HFF-Myc (cell line): Measurements from ENCODE around the gene ANKRD60.

Experiments
- DNase-seq: peaks from one replicate; pipeline ENCODE4 v3.0.0-alpha.2; 2011; ENCODE audit warnings: low read depth; ENCODE audit errors: extremely low read depth
- H3K4me3 ChIP-seq: replicated peaks from 2 replicates; pipeline ENCODE4 v1.5.1; 2011; ENCODE audit warnings: low read depth, mild to moderate bottlenecking, control low read depth, low read length
- TF ChIP-seq, protein P1 (sequence below): IDR thresholded peaks from 2 replicates; pipeline ENCODE4 v1.5.1; 2012; ENCODE audit warnings: mild to moderate bottlenecking, low read depth, low read length, control low read depth; ENCODE audit errors: missing control alignments

ANKRD60 gene

DNA sequence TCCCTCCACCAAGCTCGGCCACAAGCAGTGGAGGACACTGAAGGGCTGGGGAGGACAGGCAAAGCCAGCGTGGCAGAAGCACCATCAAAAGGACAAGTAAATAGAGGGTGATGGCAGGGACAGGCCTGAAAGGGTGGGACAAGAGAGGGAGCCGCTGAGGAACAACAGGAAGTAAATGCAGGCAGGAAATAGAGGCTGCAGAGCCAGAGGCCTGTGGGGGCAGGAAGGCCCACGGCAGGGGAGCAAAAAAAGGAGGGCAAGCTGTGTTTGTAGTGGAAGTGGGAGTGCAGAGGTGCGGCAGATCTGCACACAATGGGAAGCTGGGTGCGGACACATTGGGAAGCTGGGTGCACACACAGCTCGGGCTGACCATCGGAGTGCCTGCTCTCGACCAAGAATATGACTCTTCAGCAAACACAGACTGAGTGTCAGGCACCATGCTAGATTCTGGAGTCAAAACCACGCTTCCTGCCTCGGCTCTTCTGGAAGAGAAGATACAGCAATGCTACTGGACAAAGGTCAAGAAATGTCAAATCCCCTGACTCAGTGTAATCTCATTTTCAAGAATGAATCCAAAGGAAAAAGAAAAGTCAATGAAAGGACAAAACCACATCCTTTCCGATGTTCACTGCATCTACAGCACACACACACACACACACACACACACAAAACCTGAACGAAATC is 40.6 kb upstream of the ANKRD60 start:
- TF ChIP-seq, protein P1, sequence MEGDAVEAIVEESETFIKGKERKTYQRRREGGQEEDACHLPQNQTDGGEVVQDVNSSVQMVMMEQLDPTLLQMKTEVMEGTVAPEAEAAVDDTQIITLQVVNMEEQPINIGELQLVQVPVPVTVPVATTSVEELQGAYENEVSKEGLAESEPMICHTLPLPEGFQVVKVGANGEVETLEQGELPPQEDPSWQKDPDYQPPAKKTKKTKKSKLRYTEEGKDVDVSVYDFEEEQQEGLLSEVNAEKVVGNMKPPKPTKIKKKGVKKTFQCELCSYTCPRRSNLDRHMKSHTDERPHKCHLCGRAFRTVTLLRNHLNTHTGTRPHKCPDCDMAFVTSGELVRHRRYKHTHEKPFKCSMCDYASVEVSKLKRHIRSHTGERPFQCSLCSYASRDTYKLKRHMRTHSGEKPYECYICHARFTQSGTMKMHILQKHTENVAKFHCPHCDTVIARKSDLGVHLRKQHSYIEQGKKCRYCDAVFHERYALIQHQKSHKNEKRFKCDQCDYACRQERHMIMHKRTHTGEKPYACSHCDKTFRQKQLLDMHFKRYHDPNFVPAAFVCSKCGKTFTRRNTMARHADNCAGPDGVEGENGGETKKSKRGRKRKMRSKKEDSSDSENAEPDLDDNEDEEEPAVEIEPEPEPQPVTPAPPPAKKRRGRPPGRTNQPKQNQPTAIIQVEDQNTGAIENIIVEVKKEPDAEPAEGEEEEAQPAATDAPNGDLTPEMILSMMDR, result no peak
- H3K4me3 ChIP-seq, result no peak overlapping the region
- DNase-seq, result no peak

DNA sequence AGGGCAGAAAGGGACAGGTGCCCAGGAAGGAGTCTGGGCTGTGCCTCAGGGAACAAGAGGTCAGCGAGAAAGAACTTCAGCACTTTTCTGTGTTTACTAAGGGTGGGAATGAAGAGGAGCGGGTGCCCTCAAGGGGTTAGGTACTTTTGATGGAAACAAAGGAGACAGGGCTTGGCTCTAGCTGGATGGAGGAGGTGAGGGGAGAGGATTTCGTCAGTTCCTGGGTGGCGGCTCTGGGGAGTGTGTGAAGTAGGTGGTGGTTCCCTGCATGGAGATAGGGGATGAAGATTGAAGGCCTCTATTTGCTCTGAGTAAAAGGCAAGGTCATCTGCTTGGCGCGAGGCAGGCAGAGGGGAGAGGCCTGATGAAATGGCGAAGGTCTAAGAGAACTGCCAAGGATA is 40.0 kb upstream of the ANKRD60 start:
- H3K4me3 ChIP-seq, result no peak overlapping the region
- no peak for DNase-seq
- TF ChIP-seq, protein P1, result no peak

DNA sequence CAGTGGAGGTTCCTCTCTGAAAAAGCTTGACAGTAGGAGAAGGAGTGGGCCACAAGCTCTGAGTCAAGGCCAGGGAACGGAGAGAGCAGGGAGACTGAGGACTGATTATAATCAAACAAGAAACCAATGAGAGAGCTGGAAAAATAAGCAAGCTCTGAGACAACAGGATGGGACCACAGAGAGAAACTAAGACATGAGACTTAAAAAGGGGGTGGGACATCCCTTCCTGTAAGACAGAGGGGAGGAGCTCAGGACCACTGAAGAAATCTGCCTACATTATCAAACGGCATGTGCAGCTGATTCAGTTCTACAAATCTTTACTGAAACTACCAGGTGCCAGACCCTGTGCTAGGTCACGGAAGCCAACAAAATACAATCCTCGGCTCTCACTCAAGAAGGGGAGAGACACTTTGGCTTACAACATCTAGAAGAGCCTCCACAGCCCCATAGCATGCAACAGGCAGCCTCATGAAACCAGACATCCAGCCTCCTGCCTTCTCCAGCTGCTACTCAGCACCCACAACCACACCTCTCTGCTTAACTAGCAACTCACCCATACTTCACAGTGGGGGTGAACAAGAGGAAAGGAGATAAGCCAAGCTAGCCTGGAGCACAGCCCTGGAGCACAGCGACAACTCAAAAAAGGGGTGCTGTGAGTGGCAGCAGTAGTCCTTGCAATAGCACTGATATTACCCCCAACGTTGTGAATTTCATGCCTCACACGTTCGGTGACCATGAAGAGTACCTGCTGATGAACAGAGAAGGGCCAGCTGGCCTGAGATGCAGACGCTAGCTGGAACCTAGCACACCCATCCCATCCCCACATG is 39.1 kb upstream of the ANKRD60 start:
- H3K4me3 ChIP-seq, result no peak overlapping the region
- TF ChIP-seq, protein P1, result no peak
- DNase-seq, result no peak

DNA sequence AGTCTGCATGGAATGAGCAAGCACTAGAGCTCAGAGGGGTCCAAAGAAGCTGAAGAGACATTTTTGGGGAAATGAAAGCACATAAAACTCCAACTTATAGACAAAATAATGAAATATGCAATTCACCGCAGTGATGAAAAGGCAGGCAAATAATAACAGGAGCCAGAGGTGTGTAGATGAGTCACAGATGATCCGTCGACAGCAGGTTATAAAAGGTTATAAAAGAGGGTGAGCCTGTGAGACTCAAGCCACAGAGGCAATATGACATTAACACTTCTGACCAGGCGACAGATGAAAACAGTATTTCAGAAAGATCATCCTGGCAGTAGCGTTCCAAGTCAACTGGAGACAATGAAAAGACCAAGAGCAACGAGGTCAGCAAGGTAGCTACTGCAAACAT is 35.8 kb upstream of the ANKRD60 start:
- TF ChIP-seq, protein P1, result no peak
- no peak for DNase-seq
- H3K4me3 ChIP-seq, result no peak overlapping the region

DNA sequence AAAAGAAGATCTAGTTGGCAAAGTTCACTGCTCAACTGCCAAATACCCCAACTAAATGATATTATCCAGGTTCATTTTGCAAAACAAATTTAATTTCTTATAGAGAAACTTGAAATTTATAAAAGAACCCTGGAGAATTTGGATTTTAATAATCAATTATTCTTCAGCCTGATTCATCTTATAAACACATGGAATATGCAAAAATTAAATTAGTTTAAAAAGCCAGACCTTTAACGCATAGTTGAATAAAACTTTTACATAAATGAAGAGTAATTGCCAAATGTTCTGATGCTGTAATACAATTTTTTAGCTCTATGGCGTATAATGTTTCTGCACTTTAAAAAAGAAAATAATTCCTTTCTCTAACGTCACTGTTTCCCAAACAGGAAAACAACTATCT is 33.2 kb upstream of the ANKRD60 start:
- DNase-seq, result no peak
- no peak overlapping the region for H3K4me3 ChIP-seq
- TF ChIP-seq, protein P1, result no peak

DNA sequence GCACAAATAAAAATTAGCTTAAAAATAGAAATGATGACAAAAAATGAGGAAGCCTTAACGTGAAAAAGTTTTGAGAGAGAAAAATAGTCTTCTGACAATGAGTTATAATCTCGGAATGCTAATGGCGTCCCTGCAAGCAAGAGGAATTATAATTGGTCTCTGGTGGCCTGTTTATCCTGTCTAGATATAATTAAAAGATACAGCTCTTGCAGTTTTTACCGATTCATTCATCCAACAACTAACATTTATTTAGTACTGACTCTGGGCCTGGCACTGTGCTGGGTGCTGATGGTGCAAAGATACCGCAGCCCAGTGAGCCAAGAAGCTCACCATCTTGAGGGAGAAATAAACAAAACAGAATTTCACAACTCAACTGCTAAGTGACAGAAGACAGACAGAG is 31.6 kb upstream of the ANKRD60 start:
- DNase-seq, result no peak
- TF ChIP-seq, protein P1, result no peak
- no peak overlapping the region for H3K4me3 ChIP-seq

DNA sequence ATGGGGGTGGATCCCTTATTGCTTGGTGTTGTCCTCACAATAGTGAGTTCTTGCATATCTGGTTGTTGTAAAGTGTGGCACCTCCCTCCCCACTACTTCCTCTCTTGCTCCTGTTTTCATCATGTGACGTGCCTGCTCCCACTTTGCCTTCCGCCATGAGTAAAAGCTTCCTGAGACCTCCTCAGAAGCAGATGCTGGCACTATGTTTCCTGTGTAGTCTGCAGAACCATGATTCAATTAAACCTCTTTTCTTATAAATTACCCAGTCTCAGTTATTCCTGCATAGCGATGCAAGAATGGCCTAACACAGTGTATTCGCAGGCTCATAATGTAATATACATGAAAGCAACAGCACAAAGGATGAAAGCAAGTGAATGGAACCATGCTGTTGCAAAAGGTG is 28.4 kb upstream of the ANKRD60 start:
- TF ChIP-seq, protein P1, result no peak
- H3K4me3 ChIP-seq, result no peak overlapping the region
- no peak for DNase-seq
